GM18507 (cell line): ENCODE data around the gene LPP.
"Not testable (repeated sequence)": the region's sequence is repeated elsewhere in the genome, so short reads cannot be mapped to it uniquely, and the experiment has no call there.

Source experiments
- DNase-seq: peaks from one replicate; pipeline ENCODE4 v3.0.0; 2011; ENCODE audit warnings: low read depth; ENCODE audit not compliant: insufficient read length; ENCODE audit errors: extremely low spot score
- FAIRE-seq: peaks from 2 replicates; lab custom pipeline; 2011; peaks lifted over from hg19 to GRCh38; lab: Jason Lieb, UNC

LPP gene

GRCh38 chr3:188685789-188686188, 531.8 kb downstream of the LPP start:
- FAIRE-seq, result no peak

GRCh38 chr3:188686324-188686723, 532.4 kb downstream of the LPP start:
- DNase-seq (no peak), FAIRE-seq (no peak)

More at GRCh38 chr3:188685789-188686188, 531.8 kb downstream of the LPP start:
- DNase-seq, result no peak

GRCh38 chr3:188687389-188687788, 533.4 kb downstream of the LPP start:
- DNase-seq (no peak), FAIRE-seq (no peak)

DNA sequence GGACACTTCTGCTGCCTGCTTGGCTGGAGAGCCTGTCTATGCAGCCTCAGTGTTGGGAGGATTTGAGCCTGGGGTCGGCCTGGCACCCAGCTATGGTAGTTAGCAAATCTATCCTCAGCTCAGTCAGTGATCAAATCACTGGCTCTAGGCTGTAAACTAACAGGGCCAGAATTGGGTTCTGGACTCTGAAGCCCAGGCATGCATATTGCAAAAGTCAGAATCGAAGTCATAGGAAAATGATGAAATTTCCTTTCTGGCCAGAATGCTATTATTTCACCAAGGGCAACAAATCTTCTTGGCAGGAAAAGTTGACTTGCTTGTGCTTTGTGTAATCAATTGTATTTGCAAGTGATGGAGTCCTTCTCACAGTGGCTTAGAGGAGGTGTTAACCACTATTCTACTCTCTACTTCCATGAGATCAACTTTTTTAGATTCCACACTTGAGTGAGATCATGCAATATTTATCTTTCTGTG, 535.2 kb downstream of the LPP start:
- DNase-seq, result no peak
- no peak for FAIRE-seq

GRCh38 chr3:188690064-188690463, 536.1 kb downstream of the LPP start:
- DNase-seq (no peak), FAIRE-seq (no peak)

- DNase-seq (no peak), FAIRE-seq (no peak)
These were observed 537.0 kb downstream of the LPP start for GRCh38 chr3:188691004-188691403.

GRCh38 chr3:188691665-188692064, 537.7 kb downstream of the LPP start:
- FAIRE-seq, result no peak

GRCh38 chr3:188692700-188693099, 538.7 kb downstream of the LPP start:
- FAIRE-seq (no peak), DNase-seq (no peak)

More at GRCh38 chr3:188691665-188692064, 537.7 kb downstream of the LPP start:
- DNase-seq, result no peak

GRCh38 chr3:188693435-188693834, 539.5 kb downstream of the LPP start:
- no peak for FAIRE-seq
- DNase-seq, result no peak

DNA sequence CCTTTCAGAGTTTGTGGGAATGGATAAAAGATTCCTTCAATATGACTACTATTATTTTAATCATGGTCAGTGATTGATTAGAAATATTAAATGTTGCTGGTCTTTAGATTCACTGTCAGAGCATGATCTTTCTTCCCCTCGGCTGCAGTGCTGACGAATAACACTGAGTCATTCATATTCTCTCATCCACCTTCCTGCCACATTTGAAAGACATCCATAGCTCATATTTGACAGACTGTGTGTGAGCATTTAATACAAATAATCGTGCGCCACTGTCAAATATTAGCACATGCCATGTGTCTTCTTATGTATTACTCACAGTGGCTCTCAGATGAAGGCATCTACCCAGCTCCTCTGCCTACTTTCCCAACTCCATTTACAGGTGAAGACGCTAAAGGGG, 541.3 kb downstream of the LPP start:
- no peak for DNase-seq
- no peak for FAIRE-seq

- DNase-seq, result no peak
- FAIRE-seq, result peak; percentile 66
These were observed 543.2 kb downstream of the LPP start for GRCh38 chr3:188697127-188697526.

GRCh38 chr3:188698436-188698835, 544.5 kb downstream of the LPP start:
- DNase-seq, result no peak
- FAIRE-seq, result no peak

DNA sequence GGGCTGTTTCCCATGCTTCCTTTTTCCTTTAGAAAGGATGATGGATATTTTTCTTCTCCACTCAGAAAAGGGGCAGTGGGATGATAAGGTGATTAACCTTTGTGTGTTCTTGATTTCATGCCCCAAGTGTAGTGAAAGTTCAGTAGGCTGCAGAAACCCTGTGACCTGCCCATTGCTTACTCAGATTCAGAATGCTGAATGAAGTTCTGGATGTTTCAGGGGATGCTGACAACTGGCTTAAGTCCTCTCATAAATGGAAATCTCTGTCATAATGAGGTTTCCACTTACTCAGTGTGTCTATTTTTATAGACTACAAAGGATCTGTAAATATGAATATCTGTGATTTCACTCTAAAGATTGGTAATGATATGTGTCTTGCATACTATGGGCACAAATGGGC, 546.5 kb downstream of the LPP start:
- FAIRE-seq, result no peak
- DNase-seq, result no peak

DNA sequence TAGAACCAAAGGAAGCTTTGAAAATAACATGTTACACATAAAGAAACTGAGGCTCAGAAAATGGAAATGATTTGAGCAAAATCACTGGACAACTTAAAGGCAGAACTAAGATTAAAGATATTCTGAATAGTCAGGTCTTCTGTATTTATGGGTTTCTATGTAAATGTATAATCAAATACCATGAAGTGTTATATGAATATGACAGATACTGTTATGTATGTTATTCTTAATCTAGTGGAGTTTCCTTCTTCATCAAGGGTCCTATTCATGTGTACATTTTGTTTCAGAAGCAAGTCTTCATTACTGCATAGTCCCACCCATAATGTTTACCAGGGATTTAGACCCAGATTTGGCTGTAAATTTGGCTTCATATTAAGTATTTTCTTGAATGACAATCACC, 547.0 kb downstream of the LPP start:
- DNase-seq, result no peak
- FAIRE-seq, result no peak

DNA sequence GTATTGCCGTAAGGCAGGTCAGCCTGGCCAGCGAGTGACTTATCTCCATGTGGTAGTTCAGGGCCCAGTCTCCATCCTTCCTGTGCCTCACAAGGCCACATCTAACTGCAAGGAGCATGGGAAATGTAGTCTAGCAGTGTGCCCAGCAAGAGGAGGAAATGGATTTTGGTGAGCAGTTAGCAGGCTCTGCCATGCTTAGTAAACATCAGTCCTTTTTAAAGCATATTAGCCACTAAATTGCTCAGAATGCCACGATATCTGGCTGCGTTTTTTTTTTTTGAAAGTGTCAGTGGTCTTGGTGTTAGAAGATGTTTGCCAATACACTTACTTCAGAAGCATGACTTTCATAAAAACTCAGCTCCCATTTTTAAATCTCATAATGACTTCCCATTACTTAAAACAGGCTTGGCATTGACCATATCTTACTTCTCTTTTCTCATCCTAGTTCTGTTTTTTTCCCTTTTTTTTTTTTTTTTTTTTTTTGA, 547.6 kb downstream of the LPP start:
- no peak for DNase-seq
- no peak for FAIRE-seq

- not testable (repeated sequence) for DNase-seq, FAIRE-seq
These were observed 548.1 kb downstream of the LPP start for GRCh38 chr3:188702028-188702427.

DNA sequence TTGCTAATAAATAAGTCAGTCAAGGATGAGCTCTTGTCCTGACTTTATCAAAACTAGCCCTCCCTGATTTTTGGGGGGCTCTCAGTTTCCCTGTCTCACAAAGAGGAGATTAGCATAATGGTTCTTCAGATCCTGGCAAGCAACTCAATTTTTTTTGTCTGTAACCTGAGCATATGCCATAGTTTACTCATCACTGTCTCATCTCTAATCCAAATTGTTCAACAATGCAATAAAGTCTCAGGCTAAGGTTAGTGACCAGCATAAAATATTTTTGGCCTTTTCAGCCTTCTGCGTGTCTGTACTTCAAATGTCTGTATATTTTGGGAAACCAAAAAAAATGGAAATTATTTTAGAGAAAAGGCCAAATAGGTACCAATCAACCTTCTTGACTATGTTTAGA, 552.2 kb downstream of the LPP start:
- no peak for FAIRE-seq
- no peak for DNase-seq

DNA sequence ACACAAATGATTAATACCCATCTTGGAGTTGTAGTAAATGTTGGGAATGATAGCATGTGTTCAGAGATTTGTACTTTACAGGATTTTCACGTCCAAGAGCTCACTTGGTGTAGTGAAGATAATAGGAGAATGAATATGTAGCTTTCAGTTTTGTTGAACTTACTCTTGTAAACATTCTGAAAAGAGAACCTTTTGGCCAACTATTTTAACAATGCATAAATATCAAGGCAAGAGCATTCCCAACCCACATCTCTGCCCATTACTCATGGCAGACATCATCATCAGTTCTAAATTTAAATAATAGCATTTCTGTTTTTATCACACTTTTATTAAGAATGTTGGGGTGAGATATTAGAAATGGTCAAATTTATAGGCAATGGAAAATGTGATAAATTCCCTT, 552.6 kb downstream of the LPP start:
- DNase-seq (no peak), FAIRE-seq (no peak)

DNA sequence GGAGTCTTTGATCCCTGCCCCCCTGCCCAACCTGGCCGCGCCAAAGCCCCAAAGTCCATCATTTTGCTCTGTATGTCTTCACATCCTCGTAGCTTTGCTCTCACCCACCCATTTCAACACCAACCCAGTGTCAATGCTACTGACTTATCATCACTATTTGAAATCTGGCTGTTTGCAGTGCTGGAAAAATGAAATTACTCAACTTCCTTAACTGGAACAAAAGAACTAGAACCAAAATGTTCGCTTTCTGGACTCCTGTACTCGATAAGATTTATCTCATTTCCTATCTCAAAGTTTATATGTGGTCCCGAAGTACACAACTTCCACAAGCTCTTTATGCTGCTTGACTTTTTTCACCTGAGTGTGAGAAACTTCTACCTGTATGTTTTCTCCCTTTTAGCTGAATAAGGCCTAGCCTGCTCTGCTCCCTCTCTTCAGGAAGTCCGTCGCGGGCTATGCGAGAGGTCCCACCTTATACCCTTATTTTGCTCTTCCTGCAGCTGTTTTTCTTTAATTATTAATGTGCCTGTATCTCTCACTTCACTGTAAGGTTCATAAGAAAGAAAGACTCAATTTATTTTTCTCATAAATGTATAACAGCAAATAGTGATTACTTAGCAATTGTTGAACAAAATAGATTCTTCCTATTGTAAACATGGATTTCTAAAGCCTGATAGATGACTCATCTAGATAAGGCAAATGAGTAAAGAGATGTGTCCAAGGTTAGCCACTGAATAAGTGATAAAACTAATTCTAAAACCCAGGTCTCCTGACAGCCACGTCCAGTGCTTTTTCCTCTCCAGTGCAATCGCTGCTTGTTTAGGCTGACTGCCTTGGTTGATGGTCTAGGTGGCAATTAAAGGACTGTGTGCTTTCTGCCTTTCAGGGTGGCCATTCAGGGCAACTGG, 553.7 kb downstream of the LPP start:
- FAIRE-seq, result no peak
- DNase-seq, result no peak

DNA sequence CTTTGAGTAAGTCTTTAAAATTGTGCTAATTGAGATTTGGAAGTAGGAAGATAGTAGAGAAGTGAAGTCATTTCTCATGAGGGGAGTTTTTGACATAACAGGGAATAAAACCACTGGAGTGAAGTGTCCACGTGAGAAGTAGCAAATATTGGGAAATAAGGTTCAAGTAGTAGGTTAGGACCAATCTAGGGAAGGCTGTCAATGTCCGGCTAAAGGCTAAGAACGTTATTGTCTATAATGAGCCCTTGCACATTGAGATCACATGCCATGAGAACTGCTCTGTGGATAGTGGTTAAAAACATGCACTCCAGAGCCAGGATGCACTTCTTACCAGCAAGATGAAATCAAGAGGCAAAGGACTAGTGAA, 557.9 kb downstream of the LPP start:
- no peak for FAIRE-seq
- no peak for DNase-seq

GRCh38 chr3:188712248-188712924, 558.4 kb downstream of the LPP start:
- DNase-seq, result no peak

More at GRCh38 chr3:188712248-188712924, 558.4 kb downstream of the LPP start:
- FAIRE-seq, result no peak
